NCI-H187 (cell line): ENCODE measurements around the gene AP4M1.

ENCODE experiments used
- DNase-seq, 2 experiments: peaks; one replicate each; lab custom pipeline; 2025; lab: John Stamatoyannopoulos, UW

The AP4M1 gene

DNA sequence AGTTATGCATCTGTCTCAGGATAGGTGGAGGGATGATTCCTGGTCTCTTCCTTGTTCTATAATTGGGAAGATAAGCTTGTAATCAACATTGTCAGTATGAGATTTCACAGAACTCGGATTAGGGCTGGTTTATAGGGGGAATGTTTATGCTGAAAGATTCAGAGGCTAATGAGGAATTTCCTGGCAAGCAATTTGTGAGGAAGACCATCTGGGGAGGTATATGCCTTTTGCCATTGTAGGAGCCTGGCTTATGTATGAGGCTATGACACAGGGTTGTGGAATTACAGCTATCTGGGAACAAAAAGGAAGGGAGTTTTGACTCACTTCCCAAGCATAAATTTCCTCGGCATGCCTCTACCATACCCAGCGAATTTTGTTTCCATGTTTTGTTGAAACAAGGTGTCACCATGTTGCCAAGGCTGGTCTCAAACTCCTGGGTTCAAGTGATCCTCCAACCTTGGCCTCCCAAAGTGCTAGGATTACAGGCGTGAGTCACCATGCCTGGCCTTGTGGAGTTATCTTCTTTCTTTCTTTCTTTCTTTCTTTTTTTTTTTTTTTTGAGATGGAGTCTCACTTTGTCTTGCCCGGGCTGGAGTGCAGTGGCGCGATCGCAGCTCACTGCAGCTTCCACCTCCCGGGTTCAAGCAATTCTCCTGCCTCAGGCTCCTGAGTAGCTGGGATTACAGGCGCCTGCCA lies 14.2 kb upstream of the AP4M1 start:
- DNase-seq: no peak

- no peak for DNase-seq
Observed at GRCh38 chr7:100088095-100088620, 13.3 kb upstream of the AP4M1 start.

DNA sequence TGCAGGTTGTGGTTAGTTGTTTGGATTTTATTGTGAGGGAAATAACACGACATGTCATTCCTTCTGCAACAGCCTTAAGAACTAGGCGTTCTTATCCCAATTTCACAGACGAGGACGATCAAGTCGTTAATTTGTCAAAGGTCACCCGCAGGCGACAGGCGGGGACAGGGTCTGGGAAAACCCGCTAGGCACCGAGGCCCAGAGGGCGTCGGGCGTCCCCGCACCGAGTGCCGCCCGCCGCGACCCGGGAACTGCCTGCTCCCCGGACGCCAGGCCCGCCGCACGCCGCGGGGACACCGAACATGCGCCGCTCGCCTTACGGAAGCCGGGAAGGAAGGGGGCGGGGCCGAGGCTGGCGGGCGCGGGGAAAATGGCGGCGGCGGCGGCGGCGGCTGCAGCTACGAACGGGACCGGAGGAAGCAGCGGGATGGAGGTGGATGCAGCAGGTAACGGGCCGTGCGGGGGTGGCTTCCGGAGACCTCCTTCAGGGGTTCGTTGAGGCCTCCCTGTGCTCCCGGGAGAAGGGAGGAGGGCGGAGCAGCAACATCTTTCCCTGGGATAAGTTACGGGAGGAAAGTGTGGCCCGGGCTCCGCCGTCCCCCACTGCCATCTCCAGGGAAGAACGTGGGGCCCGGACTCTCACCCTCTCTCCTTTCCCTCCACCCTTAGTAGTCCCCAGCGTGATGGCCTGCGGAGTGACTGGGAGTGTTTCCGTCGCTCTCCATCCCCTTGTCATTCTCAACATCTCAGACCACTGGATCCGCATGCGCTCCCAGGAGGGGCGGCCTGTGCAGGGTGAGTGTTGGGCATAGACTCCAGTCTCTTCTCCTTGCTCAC lies 12.6 kb upstream of the AP4M1 start, which contains the start of gene COPS6:
COPS6 (plus strand) TSS at position 349 of the 837 bp plus-strand sequence; CDS start at position 371, 22 bp downstream.
- DNase-seq: peak; percentile 47 to 71

DNA sequence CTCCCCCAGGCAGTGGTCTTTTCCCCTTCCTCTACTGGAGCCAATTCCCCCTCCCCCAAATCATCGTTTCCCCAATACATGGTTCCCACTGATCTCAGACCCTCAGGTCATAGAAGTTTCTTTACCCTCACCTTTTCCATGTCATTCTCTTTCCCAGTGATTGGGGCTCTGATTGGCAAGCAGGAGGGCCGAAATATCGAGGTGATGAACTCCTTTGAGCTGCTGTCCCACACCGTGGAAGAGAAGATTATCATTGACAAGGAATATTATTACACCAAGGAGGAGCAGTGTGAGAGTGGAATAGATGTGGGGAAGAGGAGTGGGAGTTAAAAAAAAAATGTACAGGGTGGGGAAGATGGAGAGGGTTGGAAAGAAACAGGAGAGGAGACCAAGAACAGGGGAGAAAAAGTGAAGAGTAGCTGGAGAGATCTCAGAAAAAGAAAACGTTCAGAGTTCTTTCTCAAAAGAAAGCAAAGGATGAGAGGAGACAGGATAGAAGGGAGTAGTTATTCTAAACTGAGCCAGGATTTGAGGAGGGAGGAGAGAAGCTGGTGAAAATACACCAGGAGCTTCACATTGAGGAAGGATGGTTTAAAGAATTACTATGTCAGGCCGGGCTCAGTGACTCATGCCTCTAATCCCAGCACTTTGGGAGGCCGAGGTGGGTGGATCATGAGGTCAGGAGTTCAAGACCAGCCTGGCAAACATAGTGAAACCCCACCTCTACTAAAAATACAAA lies 11.8 kb upstream of the AP4M1 start:
- DNase-seq: no peak

DNA sequence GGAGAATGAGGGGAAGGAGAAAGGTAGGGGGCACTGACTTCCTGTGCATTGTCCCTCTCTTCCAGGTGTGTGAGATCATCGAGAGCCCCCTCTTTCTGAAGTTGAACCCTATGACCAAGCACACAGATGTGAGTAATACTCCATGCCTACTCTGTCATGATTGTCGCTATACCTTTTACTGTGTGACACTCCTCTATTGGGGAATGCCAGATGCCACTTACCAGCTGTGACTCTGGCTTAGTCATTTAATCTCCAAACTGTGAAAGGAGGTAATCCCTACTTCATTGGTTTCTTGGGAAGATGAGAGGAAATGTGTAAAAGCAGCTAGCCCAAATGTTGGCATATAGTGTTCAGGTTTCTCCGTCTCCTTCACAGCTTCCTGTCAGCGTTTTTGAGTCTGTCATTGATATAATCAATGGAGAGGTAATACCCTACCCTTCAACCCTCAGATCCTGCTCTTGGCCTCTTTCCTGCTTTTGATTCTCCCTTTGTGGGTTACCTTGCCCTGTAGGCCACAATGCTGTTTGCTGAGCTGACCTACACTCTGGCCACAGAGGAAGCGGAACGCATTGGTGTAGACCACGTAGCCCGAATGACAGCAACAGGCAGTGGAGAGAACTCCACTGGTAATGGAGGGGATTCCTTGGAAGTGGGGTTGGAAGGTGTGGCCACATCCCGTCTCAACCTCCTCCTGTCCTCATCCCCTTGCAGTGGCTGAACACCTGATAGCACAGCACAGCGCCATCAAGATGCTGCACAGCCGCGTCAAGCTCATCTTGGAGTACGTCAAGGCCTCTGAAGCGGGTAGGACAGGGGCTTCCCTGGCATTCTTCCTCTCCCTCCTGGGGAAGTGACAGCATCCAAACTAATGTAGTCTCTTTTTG lies 10.7 kb upstream of the AP4M1 start:
- no peak for DNase-seq

- DNase-seq: no peak
Observed at GRCh38 chr7:100091411-100092181, 9.8 kb upstream of the AP4M1 start.

DNA sequence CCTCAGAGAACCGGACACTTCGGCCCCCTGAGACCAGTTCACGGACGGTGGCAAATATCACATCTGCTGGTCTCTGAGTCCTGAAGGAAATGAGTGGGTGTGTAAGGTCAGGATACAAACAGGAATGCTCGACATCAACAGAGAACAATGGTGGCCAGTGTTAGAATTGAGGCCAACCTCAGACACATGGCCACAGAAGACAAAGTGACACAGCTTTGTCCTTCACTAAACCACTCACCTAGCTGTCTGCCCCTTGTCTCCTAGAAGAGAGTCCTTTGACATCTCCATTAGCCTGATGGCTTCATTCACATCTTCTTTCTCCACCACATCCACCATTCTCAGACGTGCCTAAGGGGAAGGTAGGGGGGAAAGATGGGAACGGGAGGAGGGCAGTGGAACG lies 8.4 kb upstream of the AP4M1 start:
- DNase-seq: no peak

GRCh38 chr7:100093498-100093897 lies 7.9 kb upstream of the AP4M1 start:
- DNase-seq: no peak

DNA sequence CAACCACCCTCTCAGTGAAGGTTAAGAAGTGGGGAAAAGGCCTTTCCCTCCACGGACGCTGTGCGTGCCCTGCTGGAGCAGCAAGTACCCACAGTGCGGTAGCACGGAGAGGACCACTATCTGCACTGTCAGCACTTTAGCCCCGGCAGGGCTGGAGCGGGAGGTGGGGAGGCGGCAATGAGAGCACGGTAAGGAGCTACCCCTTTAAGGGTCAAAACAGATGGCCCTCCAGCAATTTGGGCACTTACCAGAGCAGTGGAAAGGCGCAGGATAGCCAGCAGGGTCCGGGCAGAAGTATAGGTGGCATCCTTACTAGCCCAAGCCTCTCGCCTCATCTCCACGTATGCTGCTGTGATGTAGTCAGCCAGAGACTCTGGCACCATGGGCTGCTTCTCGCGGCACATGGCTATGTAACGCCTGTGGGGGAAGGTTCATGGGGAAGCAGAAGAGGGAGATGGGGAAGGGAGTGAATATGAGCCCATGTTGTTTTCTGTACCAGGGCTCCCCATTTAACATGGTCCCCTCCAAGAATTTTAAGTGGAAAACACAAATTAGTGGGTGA lies 7.4 kb upstream of the AP4M1 start:
- no peak for DNase-seq

DNA sequence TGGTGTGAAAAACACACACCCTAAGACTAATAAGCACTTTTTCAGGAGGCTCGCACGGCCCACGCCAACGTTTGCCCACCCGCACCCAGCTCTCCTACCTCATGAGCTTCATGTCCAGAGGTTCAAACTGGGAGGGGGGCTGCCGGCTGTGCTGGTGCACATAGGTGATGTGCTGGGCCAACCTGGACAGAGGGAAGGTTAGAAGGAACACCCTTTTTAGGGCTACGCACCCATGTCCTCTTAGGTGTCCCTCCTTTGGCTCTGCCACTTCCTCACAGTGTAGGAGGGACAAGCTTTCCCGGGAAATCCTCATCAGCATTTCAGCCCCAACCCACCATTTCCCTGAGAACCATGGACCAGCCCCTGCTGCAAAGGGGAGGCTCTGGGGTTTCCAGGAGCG lies 6.2 kb upstream of the AP4M1 start:
- no peak for DNase-seq

DNA sequence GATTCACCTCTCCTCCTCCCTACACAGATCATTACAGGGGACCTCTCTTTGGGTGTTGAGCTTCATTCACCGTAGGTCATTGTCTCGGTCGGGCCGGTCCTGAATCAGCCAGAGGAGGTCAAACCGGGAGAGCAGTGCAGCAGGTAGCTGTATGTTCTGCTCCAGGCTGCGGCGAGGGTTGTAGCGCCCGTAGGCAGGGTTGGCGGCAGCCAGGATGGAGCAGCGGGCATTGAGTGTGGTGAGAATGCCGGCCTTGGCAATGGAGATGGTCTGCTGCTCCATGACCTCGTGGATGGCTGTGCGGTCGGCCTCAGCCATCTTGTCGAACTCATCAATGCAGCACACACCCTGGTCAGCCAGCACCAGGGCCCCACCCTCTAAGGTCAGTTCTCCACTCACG lies 5.7 kb upstream of the AP4M1 start:
- DNase-seq: no peak

GRCh38 chr7:100098913-100099312 lies 2.5 kb upstream of the AP4M1 start:
- DNase-seq: no peak

DNA sequence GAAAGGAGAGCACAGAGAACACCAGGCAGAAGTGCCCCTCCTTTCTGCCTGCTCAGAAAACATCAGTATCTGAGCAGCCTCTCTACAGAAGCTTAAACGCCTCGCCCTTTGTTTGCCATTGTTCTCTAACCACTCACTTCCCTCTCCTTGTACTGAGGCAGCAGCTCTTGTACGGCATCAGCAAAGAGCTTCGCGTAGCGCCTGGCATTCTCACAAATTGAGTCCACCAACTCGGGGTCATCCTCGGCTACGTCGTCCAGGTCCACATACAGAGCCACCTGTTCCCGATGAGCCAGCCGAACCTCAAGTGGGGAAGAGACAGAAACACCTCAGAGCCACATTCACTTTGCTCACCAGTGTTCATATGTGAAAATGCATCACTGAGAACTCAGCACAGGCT lies 2.0 kb upstream of the AP4M1 start:
- DNase-seq: no peak

- DNase-seq: peak; percentile 81 to 88
Observed at GRCh38 chr7:100100420-100101015, 925 bp upstream of the AP4M1 start.

DNA sequence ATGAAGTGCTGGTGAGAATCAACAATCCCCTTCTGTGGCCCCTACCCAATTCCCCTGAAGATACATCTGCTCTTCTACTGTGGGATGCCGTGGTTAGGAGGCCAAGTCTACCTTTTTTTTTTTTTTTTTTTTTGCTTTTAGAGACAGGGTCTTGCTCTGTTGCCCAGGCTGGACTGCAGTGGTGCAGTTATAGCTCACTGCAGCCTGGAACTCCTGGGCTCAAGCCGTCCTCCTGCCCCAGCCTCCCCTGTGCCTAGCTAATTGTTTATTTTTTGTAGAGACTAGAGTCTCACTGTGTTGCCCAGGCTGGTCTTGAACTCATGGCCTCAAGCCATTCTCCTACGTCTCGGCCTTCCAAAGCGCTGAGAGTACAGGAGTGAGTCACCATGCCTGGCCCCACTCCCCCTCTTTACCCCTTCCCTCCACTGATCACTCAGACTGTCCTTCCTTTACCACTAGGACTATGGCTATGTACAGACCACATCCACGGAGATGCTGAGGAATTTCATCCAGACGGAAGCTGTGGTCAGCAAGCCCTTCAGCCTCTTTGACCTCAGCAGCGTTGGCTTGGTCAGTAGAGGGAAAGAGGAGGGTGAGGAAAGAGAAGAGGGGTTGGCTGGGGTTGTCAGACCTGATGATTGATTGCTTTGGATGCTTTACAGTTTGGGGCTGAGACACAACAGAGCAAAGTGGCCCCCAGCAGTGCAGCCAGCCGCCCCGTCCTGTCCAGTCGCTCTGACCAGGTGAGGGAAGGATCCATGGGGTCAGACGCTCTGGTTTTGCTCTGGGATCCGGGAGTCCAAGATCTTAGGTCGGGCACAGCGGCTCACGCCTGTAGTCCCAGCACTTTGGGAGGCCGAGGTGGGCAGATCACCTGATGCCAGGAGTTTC lies 1.8 kb downstream of the AP4M1 start:
- DNase-seq: no peak

- no peak for DNase-seq
Observed at GRCh38 chr7:100105534-100105933, 4.1 kb downstream of the AP4M1 start.

DNA sequence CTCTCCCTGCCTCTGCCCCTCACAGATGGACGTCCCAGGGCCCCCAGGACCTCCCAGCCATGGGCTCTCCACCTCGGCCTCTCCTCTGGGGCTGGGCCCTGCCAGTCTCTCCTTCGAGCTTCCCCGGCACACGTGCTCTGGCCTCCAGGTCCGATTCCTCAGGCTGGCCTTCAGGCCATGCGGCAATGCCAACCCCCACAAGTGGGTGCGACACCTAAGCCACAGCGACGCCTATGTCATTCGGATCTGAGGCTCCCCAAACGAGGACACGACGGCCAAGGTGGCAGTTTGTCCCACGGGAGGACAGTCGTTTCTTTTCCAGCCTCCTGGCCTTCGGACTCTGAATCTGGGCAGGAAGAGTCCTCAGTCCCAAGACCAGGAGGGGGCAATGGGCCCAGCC lies 5.2 kb downstream of the AP4M1 start:
- no peak for DNase-seq

GRCh38 chr7:100107125-100107737 lies 5.8 kb downstream of the AP4M1 start:
- DNase-seq: no peak
